Cortex of kidney (tissue), 1 donor: ENCODE data around the gene TAGLN2.

ENCODE experiments used
- DNase-seq: peaks from one replicate; lab custom pipeline; 2025; lab: John Stamatoyannopoulos, UW

Gene TAGLN2

GRCh38 chr1:159870704-159871103, 54.6 kb downstream of the TAGLN2 start:
- DNase-seq, result no peak

- DNase-seq, result no peak
Measured at GRCh38 chr1:159869607-159870006, 55.7 kb downstream of the TAGLN2 start.

GRCh38 chr1:159869173-159869572, 56.1 kb downstream of the TAGLN2 start:
- DNase-seq, result no peak

GRCh38 chr1:159868766-159869165, 56.5 kb downstream of the TAGLN2 start:
- no peak for DNase-seq
